ENCODE results near the gene TECPR1. TPM values are rescaled to one million over a fixed set of nuclear protein-coding genes. Genes with fewer than 3 reads are reported as not detected.

TECPR1 gene
- total and polyA plus RNA-seq, 2 of the 8 experiments (the other 6 are each of a cell fraction or from before 2014, with no cell fraction given): 1.3 to 11.1 TPM

DNA sequence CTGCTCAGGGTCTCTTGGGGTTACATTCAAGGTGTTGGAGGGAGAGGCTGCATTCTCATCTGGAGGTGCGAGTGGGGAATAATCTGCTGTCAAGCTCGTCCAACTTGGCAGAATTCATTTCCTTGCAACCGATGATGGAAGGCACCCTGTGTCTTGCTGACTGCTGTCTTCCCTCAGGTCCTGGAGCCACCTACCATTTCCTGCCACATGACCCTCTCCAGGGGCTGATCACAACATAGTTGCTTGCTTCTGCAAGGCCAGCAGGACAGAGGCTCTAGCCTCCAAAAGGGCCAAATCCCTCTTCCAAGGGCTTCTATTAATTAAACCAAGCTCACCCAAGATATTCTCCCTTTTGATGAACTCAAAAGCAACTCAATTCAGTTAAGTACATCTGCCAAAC lies 15.3 kb upstream of the TECPR1 start:
- Histone ChIP-seq H3K4ac (replicated peaks; ENCODE audit: insufficient read length, low read depth, low read length) (no peak overlapping the region), H3K23ac (ENCODE audit: insufficient read length) (no peak overlapping the region), H3K27me3 (replicated peaks in 1 of 4; ENCODE audit: control insufficient read depth in 3 of 4, extremely low read depth in 1 of 4, insufficient read depth in 3 of 4, low read length in 3 of 4) (no peaks in the 10 kb centered on the region), H3K36me3 (ENCODE audit: control insufficient read depth in 2 of 4, insufficient read depth in 4 of 4, low read length in 3 of 4) (no peaks in the 10 kb centered on the region), H3K14ac (ENCODE audit: insufficient read length) (no peak overlapping the region), H3K79me2 (ENCODE audit: control insufficient read depth in 1 of 2, insufficient read depth in 2 of 2, low read length in 2 of 2) (no peaks in the 10 kb centered on the region), H2AK5ac (ENCODE audit: low read depth, low read length) (no peak overlapping the region), H3K4me2 (ENCODE audit: insufficient read depth in 1 of 2, low read depth in 2 of 2, low read length in 2 of 2) (no peak overlapping the region), H2AFZ (ENCODE audit: low read length) (no peak overlapping the region), H2BK15ac (ENCODE audit: low read length) (no peak overlapping the region), H4K8ac (ENCODE audit: extremely low read depth, insufficient read depth, low read length) (no peak overlapping the region), H3K18ac (ENCODE audit: extremely low read depth, low read length) (no peak overlapping the region), H3K4me1 (replicated peaks in 1 of 4; ENCODE audit: control insufficient read depth in 3 of 4, insufficient read depth in 4 of 4, low read length in 3 of 4) (no peaks in the 10 kb centered on the region), H2BK12ac (ENCODE audit: low read depth, low read length) (no peak overlapping the region), H4K5ac (ENCODE audit: insufficient read length, low read depth, low read length) (no peak overlapping the region), H3K23me2 (ENCODE audit: low read depth, low read length) (no peaks in the 10 kb centered on the region), H3K79me1 (ENCODE audit: low read depth, low read length) (no peaks in the 10 kb centered on the region; the same call in 1 of the 2 replicates), H4K91ac (replicated peaks; ENCODE audit: insufficient read length, low read length) (no peak overlapping the region), H3K56ac (replicated peaks; ENCODE audit: insufficient read length, low read depth, low read length) (no peak overlapping the region), H2BK5ac (ENCODE audit: low read depth, low read length) (no peak overlapping the region), H3K9ac (replicated peaks in 1 of 4; ENCODE audit: extremely low read depth in 1 of 4, low read depth in 3 of 4, low read length in 3 of 4) (no peak overlapping the region), H3K4me3 (ENCODE audit: extremely low read depth in 1 of 4, insufficient read depth in 2 of 4, low read depth in 3 of 4, low read length in 4 of 4) (no peak overlapping the region), H4K20me1 (replicated peaks in 1 of 2; ENCODE audit: control insufficient read depth in 1 of 2, insufficient read depth in 2 of 2, low read length in 2 of 2) (no peaks in the 10 kb centered on the region), H3K9me3 (ENCODE audit: insufficient read depth in 2 of 2, low read depth in 1 of 2, low read length in 1 of 2) (no peaks in the 10 kb centered on the region), H3K27ac (ENCODE audit: low read depth, low read length) (no peak overlapping the region), H2BK120ac (replicated peaks; ENCODE audit: low read depth, low read length) (no peak overlapping the region), H2BK20ac (ENCODE audit: low read length) (no peak overlapping the region)
- DNase-seq (ENCODE audit: low read depth in 1 of 2, low spot score in 2 of 2) (no peak), FAIRE-seq (no peak)
- WGBS, 2 experiments (ENCODE audit: extremely low coverage in 1 of 2, insufficient coverage in 1 of 2, insufficient read length in 1 of 2, insufficient replicate concordance in 2 of 2, low coverage in 1 of 2, low lambda C conversion rate in 2 of 2, missing lambda C conversion rate in 1 of 2): 78% methylated on average over 3 of the region's 3 CpGs; no CpG with 5 or more reads in 1 of the 2 experiments
- CTCF ChIA-PET (ENCODE audit: partially characterized antibody): interaction anchor here (0.7 to 1.7 kb wide), 8 partner anchors 8 to 543 kb away, joined by 3 to 4 read pairs (median 4); no protein-coding TSS in a partner anchor
- POLR2A ChIA-PET (ENCODE audit: partially characterized antibody): interaction anchor here (0.8 to 2.4 kb wide), 3 partner anchors 9 to 33 kb away, joined by 4 to 8 read pairs (median 4); no protein-coding TSS in a partner anchor
- TF ChIP-seq, protein P1, sequence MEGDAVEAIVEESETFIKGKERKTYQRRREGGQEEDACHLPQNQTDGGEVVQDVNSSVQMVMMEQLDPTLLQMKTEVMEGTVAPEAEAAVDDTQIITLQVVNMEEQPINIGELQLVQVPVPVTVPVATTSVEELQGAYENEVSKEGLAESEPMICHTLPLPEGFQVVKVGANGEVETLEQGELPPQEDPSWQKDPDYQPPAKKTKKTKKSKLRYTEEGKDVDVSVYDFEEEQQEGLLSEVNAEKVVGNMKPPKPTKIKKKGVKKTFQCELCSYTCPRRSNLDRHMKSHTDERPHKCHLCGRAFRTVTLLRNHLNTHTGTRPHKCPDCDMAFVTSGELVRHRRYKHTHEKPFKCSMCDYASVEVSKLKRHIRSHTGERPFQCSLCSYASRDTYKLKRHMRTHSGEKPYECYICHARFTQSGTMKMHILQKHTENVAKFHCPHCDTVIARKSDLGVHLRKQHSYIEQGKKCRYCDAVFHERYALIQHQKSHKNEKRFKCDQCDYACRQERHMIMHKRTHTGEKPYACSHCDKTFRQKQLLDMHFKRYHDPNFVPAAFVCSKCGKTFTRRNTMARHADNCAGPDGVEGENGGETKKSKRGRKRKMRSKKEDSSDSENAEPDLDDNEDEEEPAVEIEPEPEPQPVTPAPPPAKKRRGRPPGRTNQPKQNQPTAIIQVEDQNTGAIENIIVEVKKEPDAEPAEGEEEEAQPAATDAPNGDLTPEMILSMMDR (IDR thresholded peaks at IDR 0.05; ENCODE audit: control extremely low read depth in 1 of 3, insufficient read depth in 1 of 3, low read depth in 1 of 3, low read length in 3 of 3): no peak
- no peak for TF ChIP-seq BRCA1 (IDR thresholded peaks at IDR 0.05; ENCODE audit: low read depth, low read length)
- no peak for TF ChIP-seq CREB1 (IDR thresholded peaks at IDR 0.05)
- TF ChIP-seq HDAC6 (IDR thresholded peaks at IDR 0.05; ENCODE audit: low read depth, low read length): no peak
- TF ChIP-seq EGR1 (IDR thresholded peaks at IDR 0.05; ENCODE audit: borderline replicate concordance, low read depth, low read length): no peak
- no peak for TF ChIP-seq YY1 (IDR thresholded peaks at IDR 0.05; ENCODE audit: low read depth, low read length)
- TF ChIP-seq JUN (IDR thresholded peaks at IDR 0.05; ENCODE audit: low read depth, low read length): no peak
- no peak for TF ChIP-seq POLR2AphosphoS5 (IDR thresholded peaks at IDR 0.05; ENCODE audit: low read depth, low read length)
- no peak for TF ChIP-seq CBX8 (IDR thresholded peaks at IDR 0.05; ENCODE audit: borderline replicate concordance, low read depth, low read length)
- no peak for TF ChIP-seq ASH2L (IDR thresholded peaks at IDR 0.05; ENCODE audit: low read length)
- no peak for TF ChIP-seq SIN3A (conservative IDR thresholded peaks at IDR 0.05 in 1 of 2, IDR thresholded peaks at IDR 0.05 in 1 of 2; ENCODE audit: low read depth in 1 of 2, low read length in 2 of 2)
- TF ChIP-seq POLR2A (IDR thresholded peaks at IDR 0.05; ENCODE audit: control extremely low read depth in 1 of 2, low read depth in 2 of 2, low read length in 2 of 2): no peak
- TF ChIP-seq SP4 (IDR thresholded peaks at IDR 0.05; ENCODE audit: low read length): no peak
- TF ChIP-seq KDM1A (IDR thresholded peaks at IDR 0.05; ENCODE audit: borderline replicate concordance, low read length): no peak
